ENCODE results near the gene ALDH3A1.

DNA sequence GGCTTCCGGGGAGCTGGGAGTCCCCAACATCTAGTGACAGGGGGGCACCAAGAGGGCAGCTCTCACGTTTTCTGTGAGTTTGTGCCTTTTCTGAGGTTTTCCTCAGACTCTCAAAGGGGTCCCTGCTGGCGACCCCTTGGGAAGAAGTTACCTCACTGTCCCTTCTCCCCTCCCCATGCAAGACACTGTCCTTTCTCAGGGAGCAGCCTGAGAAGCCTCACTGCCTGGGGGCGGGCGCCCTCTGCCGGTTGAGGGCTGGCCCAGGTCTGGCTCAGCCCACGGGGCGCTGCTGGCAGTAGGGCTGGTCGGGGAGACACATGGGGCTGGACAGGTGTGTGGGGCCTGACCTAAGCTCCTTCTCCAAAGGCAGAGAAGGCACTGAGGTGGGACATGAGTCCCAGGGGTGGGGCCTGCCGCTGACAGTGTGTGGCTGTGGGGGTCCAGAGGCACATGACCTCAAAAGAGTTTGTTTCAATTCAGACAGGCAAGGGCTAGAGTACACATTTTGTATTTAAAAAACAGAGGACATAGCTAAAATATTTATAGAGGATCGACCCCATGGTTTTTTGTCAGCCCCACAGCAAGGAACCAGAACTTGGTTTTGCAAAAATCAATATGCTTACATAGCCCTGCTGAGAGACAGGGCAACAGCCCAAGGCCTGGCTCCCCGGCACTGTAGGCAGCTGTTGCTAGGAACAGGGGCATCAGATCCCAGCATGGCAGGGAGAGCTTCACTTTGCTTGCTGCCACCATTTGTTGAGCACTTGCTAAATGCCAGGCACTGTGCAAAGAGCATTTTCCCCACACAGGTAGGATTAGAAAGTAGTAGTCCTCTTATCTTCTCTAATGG is 18.5 kb upstream of the ALDH3A1 start:
- no peak for TF ChIP-seq YY1 (IDR thresholded peaks at IDR 0.05; ENCODE audit: insufficient read depth, insufficient read length)
- no peak for TF ChIP-seq ZNF274 (IDR thresholded peaks at IDR 0.05; ENCODE audit: low read depth, low read length)

Measured in NT2/D1 (cell line).